Activated CD4-positive, alpha-beta T cell treated with anti-CD3 and anti-CD28 coated beads for 48 hours (primary cell): ENCODE data around the gene CFAP46.
"Not testable (repeated sequence)": the region's sequence is repeated elsewhere in the genome, so short reads cannot be mapped to it uniquely, and the experiment has no call there.

ENCODE experiments used
- DNase-seq: peaks from one replicate; pipeline ENCODE4 v3.0.0-alpha.2; 2020

CFAP46 gene

GRCh38 chr10:132840698-132841614 lies 101.4 kb downstream of the CFAP46 start:
- no peak for DNase-seq

GRCh38 chr10:132839061-132839460 lies 103.3 kb downstream of the CFAP46 start:
- no peak for DNase-seq

DNA sequence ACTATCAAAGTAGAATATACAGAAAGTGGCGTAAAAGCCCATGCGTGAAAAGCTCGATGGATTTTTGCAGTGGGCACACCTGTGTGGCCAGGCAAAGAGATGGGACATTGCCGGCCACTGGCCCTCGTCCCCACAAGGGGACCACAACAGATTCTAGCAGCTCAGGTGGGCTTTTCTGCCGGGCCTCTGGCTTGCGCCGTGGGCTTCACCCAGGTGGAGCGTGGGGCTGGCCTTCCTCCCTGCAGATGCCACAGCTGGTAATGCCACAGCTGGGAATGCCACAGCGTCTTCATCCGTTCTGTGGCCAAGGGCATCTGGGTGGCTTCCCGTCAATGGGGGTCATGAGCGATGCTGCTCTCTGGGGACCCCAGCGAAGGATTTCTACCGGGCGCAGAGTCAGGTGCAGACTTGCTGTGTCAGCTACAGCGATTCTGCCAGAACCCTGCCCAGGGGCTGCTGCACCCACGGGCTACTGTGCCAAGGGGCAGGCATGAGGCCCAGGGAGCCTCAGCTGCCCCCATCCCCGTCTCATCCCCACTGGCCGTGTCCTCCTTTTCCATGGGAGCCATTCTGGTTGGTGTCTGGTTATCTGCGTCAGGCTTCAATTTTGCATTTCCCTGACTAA lies 103.9 kb downstream of the CFAP46 start:
- no peak for DNase-seq

DNA sequence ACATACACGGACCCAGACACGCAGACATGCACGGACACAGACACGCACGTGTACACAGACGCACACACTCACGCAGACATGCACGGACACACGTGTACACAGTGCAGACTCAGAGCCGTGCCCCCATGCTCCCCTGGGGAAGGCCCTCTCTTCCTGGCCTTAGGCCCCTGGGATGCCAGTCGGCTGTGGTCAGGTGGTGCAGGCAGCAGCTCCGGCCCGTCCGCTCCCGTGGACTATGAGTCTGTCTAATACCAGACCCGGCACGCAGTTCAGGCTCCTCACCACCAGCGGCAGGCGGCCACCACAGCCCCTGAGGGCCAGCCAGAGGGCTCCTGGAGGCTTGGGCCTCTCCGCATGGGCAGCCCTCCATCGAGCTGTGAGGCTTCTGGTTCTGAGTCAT lies 104.5 kb downstream of the CFAP46 start:
- no peak for DNase-seq

DNA sequence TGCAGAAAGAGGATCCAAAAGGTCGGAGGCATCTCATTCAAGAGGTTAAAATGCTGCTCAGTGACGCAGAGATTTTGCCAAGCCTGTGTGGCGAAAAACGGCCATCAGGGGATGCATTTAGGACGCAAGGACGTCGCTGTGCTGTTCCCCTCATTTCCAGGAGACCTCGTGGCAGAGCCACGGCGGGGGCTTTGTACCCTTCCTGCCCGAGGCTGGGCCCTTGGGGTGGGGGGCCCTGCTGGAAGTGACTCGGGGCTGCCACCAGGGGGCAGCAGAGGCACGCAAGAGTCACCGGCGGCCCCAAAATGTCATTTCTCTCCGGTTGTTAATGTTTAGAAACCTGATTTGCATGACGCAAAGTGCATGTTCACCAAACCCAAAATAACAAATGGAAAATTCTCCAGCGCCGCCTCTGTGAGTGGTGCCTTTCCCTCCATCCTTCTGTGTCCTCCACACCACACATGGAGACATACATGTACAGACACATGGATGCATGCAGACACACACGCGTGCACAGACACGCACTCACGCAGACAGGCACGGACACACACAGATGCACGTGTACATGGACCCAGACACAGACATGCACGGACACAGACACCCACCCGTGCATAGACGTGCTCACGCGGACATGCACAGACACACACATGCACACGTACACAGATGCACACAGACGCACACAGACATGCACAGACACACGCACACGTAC lies 105.4 kb downstream of the CFAP46 start:
- DNase-seq: peak; percentile 56

DNA sequence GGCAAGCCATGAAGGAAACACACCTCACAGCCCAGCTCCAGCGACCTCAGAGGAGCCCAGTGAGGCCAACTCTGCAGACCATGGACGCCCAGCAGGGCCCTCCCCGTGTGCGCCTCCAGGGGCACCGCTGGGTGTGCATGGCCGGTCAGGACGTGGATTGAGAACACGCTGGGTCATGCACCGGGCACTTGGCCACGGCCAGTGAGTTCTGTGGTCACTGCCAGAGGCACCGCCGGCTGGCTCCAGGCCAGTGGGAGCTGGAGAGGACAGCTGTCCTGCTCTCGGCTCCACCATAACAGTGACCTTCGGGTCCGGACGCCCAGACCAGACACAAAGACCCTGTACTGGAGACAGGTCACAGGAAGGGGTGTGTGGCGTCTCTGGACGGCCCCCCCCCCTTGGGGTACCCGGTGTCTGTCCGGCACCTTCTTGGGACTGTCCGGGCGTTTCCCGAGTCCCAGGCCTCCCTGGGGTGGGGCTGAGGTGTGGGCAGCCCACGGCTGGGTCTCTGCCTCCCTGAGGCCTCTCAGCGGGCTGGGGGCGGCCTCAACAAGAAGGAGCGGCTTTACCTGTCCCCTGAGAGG lies 106.0 kb downstream of the CFAP46 start:
- DNase-seq: no peak

GRCh38 chr10:132835848-132836233 lies 106.5 kb downstream of the CFAP46 start:
- no peak for DNase-seq

DNA sequence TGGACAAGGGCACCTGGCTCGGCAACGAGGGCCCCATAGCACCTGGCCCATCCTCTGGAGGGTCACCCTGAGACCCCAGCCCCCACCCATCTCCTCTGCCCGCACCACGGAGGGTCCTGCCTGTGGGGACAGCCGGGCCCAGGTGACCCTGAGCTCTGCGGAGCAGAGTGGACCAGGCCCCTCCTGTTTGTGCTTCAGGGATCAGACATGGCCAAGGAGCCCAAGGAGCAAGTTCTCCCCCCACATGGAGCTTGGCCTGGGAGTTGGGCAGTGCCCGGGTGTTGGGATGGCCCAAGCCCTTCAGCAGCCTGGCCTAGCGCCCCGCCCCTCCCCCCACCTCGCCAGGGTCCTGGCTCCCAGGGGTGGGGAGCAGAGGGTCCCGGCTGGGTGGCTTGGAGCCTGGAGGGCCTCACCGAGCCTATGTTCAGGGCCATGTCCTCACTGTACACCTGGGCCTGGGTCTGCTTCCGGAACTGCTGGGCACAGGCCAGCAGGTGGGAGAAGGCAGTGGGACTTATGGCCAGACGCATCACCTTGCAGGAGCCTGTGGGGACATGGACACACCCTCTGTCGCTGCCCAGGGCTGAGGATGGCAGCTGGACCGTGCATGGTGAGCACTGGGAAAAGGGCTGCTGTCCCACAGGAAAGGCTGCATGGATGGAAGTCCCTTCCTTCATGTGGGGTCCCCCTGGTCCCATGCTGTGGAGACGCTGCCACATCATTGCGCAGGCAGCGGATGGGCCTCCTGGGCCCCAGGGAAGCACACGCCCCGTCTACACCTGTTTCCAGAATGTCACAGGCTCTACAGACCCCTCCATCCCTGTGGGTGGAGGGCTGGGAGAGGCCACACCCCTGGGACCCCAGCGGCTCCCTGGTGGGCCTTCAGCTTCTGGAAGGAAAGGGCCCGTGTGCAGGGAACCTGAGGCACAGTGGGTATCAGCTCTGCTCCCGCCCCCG lies 107.2 kb downstream of the CFAP46 start:
- DNase-seq: no peak

DNA sequence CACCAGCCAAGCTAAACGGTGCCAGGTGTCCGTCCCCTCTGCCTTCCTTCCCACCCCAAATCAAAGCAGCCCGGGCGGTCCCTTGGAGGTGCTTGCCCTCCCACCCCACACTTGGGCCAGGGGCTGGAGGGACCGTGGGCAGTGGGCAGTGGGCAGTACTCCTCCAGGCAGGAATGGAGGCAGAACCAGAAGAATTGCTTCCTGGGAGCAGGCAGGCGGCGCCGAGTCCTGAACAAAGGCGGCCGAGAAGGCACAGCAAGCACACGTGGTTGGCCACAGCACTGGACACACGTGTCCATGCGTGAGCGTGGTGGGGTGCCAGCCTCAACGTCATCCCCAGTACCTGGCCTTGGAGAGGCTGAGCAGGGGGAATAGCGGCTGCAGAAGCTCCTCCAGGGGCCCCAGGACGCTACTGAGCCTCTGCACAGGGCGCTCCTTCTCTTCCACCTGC lies 108.0 kb downstream of the CFAP46 start:
- DNase-seq: no peak

DNA sequence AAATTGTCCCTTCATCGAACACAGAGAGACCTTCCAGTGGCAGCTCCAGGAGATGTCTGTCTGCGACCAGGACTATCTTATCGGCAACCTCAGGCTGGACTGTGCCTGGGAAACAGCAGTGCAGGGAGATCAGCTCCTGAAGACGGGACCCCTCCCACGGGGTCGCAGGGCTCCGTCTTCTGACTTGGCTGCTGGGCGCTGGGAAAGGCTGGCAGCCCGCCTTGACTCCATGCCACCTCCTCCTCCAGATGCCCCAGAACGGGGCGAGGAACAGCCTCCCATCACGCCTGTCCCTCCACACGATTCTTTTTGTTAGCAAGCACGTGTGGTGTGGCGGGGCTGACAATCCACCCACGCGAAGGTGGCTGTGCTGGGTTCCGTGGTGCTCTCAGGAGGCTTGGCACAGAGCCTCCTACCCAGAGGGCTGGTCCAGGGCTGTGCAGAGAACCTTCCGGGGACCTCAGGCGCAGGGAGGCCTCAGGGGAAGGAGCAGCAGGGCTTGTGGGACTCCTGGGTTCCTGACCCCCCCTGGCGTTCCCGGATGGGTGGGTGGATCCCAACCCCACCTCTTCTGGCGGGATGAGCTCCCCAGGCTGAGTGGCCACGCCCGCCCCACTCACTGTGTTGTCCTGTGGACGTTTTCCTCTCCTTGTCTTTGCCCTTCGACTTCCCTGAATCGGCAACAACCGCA lies 108.8 kb downstream of the CFAP46 start:
- DNase-seq: no peak

DNA sequence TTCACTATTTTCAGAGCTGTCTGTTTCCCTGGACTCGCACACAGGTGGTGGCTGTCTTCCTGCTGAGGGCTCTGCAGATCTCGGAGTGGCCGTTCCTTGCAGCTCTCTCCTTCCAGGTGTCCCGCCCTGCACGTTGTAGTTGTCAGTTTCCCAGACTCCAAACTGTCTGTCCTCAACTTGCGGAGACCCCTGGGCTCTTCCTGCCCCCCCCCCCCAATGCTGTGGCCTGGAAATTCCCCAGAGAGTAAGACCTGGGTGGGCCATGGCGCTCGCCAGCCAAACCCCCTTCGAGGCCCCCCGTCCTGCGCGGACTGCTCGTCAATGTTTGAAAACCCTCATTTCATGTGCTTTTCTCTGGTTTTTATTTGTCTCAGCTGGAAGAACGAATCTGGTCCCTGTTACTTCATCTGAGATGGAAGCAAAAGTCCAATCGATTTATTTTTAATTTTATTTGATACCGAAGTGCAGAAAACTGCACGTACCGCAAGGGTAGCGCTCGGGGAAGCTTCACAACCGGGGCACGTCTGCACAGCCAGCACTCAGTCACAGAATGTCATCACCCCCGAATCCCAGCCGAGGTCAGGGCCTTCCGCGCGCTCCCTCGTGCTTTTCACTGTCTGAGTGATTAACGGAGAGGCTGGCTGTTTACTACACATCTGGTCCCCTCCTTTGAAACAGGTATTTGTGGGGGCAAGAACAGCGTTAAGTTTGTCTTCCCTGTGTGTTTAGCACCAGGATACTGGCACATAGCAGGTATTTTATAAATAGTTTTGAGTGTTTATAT lies 110.0 kb downstream of the CFAP46 start:
- DNase-seq: no peak

DNA sequence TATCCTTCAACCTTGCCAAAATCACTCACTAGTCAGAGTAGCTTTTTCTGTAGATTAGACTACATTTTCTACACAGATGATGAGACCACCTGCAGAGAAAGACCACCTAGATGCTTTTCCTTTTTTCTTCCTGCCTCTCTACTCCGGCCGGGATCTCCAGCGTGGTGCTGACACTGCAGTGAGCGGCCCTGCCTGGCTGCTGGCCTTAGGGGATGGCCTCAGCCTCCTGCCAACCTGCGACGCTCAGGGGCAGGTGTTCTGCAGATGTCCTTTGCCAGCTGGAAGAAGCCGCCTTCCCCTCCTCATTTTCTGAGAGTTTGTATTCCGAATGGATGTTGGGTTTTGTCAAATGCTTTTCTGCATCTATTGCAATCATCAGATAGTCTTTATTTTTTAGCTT lies 113.0 kb downstream of the CFAP46 start:
- no peak for DNase-seq

- no peak for DNase-seq
Measured at GRCh38 chr10:132828681-132829080, 113.7 kb downstream of the CFAP46 start.

DNA sequence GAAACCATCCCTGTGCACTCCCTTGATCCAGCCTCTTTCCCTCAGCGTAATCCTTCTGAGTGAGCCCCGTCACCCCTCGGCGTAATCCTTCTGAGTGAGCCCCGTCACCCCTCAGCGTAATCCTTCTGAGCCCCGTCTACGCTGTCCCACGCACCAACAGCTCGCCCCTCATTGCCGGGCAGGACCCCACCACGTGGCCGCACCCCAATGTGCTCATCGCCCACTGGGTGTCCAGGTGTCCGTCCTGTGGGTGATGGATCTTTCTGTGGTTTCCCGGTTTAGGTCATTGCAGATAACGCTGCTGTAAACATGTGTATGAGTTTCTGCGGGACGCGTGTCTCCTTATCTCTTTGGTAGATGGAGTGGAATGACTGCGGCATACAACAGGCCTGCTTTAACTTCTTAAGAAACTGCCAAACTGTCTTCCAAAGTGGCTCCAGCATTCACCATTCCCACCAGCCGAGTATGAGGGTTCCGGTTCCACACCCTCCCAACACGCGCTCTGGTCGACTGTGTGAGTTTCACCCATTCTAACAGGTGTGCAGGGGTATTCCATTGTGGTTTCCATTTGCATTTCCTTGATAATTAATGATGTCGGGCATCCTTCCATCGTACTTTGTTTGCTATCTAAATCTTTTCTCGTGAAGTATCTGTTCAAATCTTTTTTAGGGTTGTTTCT lies 114.4 kb downstream of the CFAP46 start:
- no peak for DNase-seq

DNA sequence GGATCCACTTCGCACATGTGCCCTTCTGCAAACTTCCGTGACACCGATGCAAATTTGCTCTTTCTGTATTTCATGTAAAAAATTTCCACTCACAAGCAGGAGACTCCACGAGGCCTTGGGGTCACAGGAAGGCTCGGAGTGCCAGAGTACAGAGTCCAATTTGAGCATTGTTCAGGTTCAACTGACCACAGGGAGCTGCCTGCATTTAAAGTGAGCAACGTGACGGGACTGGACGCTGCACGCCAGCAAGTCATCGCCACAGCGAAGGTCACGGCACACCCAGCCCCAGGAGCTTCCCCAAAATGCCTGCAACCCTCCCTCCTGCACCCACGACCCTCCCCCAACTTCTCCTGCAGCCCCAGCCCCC lies 115.0 kb downstream of the CFAP46 start:
- DNase-seq: no peak

GRCh38 chr10:132826524-132827422 lies 115.6 kb downstream of the CFAP46 start:
- no peak for DNase-seq

GRCh38 chr10:132825783-132826523 lies 116.4 kb downstream of the CFAP46 start:
- not testable (repeated sequence) for DNase-seq

GRCh38 chr10:132820056-132820455 lies 122.3 kb downstream of the CFAP46 start:
- no peak for DNase-seq
